Measurements from ENCODE around the gene KCNK16.

DNA sequence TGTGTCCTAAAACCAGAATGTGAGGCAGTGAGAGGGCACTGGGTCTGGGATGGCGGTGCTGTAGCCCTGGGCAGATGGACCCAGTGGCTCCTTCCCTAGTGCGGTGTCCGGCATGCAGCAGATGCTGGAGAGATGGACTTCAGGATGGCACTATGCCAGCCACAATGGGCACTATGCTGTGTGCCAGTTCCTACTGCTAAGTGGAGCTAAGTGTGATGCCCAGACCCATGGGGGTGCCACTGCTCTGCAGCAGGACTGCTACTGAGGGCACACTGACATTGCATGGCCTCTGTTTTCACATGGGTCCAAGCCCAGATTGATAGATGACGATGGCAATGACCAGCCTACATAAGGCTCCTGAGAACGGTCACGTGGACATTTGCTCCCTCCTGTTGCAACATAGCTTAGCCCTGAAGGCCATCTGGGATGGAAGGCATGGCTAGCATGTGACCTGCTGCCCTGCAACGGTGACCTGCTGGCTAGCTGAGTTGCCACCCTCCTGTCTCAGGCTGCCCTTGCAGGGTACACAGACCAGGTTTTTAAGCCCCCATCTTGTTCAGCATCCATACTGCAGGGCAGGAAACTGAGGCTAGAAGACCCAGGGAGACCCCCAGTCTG is 31.3 kb upstream of the KCNK16 start:
- TF ChIP-seq, protein P1, sequence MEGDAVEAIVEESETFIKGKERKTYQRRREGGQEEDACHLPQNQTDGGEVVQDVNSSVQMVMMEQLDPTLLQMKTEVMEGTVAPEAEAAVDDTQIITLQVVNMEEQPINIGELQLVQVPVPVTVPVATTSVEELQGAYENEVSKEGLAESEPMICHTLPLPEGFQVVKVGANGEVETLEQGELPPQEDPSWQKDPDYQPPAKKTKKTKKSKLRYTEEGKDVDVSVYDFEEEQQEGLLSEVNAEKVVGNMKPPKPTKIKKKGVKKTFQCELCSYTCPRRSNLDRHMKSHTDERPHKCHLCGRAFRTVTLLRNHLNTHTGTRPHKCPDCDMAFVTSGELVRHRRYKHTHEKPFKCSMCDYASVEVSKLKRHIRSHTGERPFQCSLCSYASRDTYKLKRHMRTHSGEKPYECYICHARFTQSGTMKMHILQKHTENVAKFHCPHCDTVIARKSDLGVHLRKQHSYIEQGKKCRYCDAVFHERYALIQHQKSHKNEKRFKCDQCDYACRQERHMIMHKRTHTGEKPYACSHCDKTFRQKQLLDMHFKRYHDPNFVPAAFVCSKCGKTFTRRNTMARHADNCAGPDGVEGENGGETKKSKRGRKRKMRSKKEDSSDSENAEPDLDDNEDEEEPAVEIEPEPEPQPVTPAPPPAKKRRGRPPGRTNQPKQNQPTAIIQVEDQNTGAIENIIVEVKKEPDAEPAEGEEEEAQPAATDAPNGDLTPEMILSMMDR (IDR thresholded peaks at IDR 0.05): no peak
- no peak for TF ChIP-seq EZH2phosphoT487 (IDR thresholded peaks at IDR 0.05)

All from neural progenitor cell (in vitro differentiated cells).